SU-DHL-6 (cell line): ENCODE results near the gene SLC25A19.

Experiments
- CTCF ChIP-seq: fragments of 200-600 bp; sonication (generic); IDR thresholded peaks from one replicate; pipeline ENCODE4 v1.5.1; 2017; ENCODE audit warnings: antibody characterized with exemption, mild to moderate bottlenecking, low read length, moderate library complexity; ENCODE audit not compliant: insufficient read depth, poor library complexity, severe bottlenecking
- EZH2phosphoT487 ChIP-seq: fragments of 200-600 bp; sonication (generic), shearing (Covaris generic); conservative IDR thresholded peaks from 2 replicates; pipeline ENCODE4 v1.6.1; 2018; ENCODE audit warnings: mild to moderate bottlenecking, antibody characterized with exemption, low read length, moderate library complexity, mixed read lengths

DNA sequence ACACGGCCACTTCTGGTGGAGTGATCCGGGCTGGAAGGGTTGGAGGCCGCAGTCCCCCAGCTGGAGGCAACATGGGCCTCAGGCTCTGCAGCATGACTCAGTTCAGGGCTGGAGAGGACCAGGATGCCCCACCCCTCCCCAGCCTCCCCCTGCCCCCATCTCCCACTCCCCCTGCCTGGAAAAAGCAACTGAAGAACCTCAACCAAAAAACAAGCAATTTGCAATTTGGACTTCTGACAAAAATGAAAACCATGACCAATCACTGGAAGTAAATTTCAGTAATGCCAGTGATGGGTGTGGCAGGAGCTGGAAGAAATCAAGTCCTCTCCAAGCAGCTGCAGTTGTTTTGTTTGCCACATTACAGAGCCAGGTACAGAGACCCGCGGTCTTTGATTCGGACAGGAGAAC lies 11.6 kb downstream of the SLC25A19 start:
- TF ChIP-seq CTCF (no peak), EZH2phosphoT487 (no peak)
